Stimulated activated naive CD8-positive, alpha-beta T cell treated with anti-CD3 and anti-CD28 coated beads, Interleukin-15, Interleukin-2, amounts not matched to agents 100 ng/mL and 50 ng/mL, for 24 hours (primary cell): ENCODE results near the gene PALLD.

ENCODE experiments used
- H3K27ac Mint-ChIP-seq: one replicate; pipeline ENCODE4 v1.8.0; 2021; ENCODE audit warnings: mild to moderate bottlenecking, mixed read lengths
- H3K27me3 Mint-ChIP-seq: one replicate; pipeline ENCODE4 v1.8.0; 2021; ENCODE audit warnings: mixed read lengths
- H3K36me3 Mint-ChIP-seq: one replicate; pipeline ENCODE4 v1.8.0; 2021; ENCODE audit warnings: low read depth, mixed read lengths
- H3K4me1 Mint-ChIP-seq: one replicate; pipeline ENCODE4 v1.8.0; 2021; ENCODE audit warnings: low read depth, mixed read lengths
- H3K4me3 Mint-ChIP-seq: one replicate; pipeline ENCODE4 v1.8.0; 2021; ENCODE audit warnings: mild to moderate bottlenecking, mixed read lengths
- H3K9me3 Mint-ChIP-seq: one replicate; pipeline ENCODE4 v1.8.0; 2021; ENCODE audit warnings: mixed read lengths

Gene PALLD

DNA sequence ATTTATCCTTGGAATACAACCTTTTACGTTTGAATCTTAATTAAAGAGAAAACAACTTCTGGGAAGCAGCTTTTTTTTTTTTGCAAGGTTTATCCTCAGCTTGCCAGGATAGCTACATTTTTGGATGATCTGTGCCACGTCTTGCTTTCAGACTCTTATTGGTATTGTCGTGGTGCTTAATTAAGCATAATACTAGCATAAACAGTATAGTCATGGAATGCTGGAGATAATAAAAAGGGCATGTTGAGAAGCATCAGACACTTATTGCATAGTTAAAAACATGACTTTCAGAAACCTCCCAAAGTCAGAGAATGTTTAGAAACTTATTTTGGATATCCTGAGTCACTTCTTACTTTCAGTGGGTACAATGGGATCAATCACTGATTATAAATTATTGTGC lies 77.0 kb downstream of the PALLD start:
- Mint-ChIP-seq H3K4me1 (peaks cover 35% of the 10 kb centered on the region), H3K4me3 (no peak overlapping the region), H3K27ac (no peak overlapping the region), H3K27me3 (peaks cover 6% of the 10 kb centered on the region), H3K36me3 (no peaks in the 10 kb centered on the region), H3K9me3 (no peaks in the 10 kb centered on the region)

DNA sequence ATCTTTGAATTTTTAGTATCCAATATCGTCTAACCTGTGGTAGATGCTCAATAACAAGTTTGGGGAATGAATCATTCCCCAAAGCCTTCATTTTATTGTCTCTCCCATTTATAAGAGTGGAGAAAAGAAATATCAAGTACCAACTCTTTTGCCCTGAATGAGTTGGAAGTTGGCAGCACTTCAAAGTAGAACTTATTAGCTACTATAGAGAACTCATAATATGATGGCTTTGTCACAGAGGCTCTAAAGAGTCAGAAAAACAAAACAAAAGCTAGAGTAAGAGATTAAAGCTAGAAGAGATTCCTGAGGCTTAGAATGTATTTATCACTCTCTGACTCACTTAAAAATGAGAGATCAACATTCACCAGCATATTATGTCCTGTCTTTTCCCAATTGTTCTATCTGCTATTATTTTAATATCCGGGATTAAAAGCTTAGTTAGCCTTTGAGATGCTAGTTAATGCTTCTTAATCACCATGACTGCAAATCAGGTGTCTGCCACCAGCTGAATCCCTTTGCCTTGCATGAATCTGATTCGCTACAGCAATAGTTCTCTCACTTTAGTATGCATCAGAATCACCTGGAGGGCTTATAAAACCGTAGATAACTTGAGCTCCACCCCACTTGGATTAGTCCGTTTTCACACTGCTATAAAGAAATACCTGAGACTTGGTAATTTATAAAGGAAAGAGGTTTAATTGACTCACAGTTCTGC lies 77.9 kb downstream of the PALLD start:
- H3K27ac Mint-ChIP-seq = no peak overlapping the region
- H3K4me3 Mint-ChIP-seq = no peak overlapping the region
- H3K4me1 Mint-ChIP-seq = peaks cover 26% of the 10 kb centered on the region
- no peaks in the 10 kb centered on the region for H3K9me3 Mint-ChIP-seq
- peaks cover 7% of the 10 kb centered on the region for H3K27me3 Mint-ChIP-seq
- no peaks in the 10 kb centered on the region for H3K36me3 Mint-ChIP-seq

DNA sequence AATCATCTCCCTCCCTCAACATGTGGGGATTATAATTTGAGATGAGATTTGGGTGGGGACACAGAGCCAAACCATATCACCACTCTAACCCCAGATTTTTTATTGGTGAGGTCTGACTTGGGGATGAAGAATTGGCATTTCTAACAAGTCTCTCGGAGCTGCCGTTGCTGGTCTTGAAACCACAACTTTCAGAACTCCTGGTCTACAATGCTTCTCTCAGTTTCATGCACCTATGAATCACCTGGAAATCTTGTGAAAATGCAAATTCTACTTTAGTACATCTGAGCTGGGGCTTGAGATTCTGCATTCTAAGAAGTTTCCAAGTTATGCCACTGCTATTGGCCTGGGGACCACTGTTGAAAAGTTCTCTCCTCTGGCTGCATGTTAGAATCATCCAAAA lies 78.6 kb downstream of the PALLD start:
- H3K9me3 Mint-ChIP-seq = no peaks in the 10 kb centered on the region
- H3K4me3 Mint-ChIP-seq = no peak overlapping the region
- no peaks in the 10 kb centered on the region for H3K36me3 Mint-ChIP-seq
- peaks cover 11% of the 10 kb centered on the region for H3K27me3 Mint-ChIP-seq
- H3K4me1 Mint-ChIP-seq = peaks cover 24% of the 10 kb centered on the region
- H3K27ac Mint-ChIP-seq = no peak overlapping the region

DNA sequence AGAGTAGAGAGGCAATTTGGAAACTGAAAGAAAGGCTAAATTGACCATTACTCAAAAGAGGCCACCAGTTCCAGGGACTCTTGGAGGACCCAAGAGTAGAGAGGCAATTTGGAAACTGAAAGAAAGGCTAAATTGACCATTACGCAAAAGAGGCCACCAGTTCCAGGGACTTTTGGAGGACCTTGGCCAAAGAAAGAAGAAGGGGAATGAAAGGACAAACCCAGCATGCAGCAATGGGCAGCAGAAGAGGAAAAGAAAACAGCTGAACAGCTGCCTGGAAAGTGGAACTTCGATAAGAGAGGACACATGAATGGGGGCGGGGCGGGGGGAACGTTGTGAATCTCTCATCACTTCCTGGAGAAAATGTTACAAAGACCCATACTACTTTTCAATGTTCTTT lies 80.8 kb downstream of the PALLD start:
- Mint-ChIP-seq H3K27me3 (peaks cover 24% of the 10 kb centered on the region), H3K4me3 (no peak overlapping the region), H3K9me3 (peaks cover 5% of the 10 kb centered on the region), H3K36me3 (no peaks in the 10 kb centered on the region), H3K4me1 (peaks cover 22% of the 10 kb centered on the region), H3K27ac (no peak overlapping the region)

DNA sequence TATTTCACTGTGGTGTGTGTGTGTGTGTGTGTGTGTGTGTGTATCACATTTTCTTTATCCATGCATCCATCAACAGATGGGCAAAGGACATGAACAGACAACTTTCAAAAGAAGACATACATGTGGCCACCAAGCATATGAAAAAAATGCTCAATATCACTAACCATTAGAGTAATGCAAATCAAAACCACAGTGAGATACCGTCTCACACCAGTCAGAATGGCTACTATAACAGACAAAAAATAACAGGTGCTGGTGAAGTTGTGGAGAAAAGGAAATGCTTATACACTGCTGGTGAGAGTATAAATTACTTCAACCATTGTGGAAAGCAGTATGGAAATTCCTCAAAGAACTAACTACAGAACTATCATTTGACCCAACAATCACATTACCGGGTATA lies 83.4 kb downstream of the PALLD start:
- Mint-ChIP-seq H3K27me3 (peaks cover 27% of the 10 kb centered on the region), H3K4me1 (peaks cover 7% of the 10 kb centered on the region), H3K36me3 (no peaks in the 10 kb centered on the region), H3K4me3 (no peak overlapping the region), H3K27ac (no peak overlapping the region), H3K9me3 (peaks cover 5% of the 10 kb centered on the region)

DNA sequence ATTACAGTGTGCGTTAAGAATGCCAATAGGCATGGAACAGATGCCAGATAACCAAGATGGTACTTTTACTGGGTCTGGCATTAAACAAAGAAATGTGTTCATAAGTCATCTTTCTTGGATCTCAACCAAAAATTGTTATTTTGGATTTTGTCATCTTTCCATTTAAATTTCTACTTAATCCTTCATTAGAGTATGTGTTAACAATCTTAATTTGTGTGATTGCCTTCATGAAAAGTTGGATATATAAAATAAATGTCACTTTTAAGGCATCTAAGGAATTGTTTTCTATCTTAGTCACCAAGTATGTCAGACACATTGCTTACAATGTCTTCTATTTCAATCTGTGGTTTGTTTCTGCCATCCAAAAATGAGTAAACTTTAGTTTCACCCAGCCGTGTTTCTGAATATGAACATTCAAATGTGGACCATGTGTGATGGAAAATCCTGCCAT lies 87.5 kb downstream of the PALLD start:
- Mint-ChIP-seq H3K4me3 (no peak overlapping the region), H3K36me3 (no peaks in the 10 kb centered on the region), H3K4me1 (peaks cover 5% of the 10 kb centered on the region), H3K27me3 (peaks cover 38% of the 10 kb centered on the region), H3K27ac (no peak overlapping the region), H3K9me3 (peaks cover 5% of the 10 kb centered on the region)

DNA sequence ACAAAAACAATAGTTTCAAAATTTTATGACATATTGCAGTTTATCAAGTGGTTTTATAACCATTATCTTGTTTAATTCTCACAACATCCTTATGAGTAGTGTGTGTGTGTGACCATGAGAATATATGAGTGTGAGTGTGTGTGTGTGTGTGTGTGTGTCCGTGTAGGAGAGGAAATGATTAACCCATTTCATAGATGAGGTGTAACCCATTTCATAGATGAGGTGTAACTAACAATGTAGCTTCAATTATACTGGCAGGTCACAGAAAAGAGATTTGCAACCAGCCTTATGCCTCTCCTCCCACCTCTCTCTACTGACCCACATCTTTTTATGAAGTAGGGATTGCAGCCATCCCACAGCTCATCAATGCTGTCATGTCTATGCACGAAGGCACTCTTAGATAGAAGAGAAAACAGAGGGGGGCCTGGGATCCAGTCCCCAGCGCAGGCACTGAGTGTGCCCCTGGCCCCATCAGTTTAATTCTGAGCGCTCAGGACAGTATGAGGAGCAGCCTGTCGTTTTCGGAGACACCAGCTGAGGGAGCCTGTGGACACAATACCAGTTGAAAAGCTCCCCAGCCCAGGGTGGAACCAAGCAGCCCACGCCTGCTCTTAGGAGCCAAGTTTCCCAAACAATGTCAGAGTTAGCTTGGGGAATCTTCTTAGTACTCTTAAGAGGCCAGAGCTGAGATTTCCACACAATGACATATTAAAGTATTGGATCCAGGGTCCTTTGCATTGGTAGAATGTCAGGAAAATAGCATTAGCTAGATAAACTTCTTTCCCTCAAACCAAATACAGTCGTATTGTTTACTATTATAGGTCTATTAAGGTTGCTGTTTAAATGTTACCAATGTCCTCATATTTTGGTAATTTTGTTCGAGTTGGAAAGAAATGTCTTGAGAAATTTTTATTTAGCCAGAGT lies 88.6 kb downstream of the PALLD start:
- H3K36me3 Mint-ChIP-seq = no peaks in the 10 kb centered on the region
- H3K4me3 Mint-ChIP-seq = no peak overlapping the region
- H3K27me3 Mint-ChIP-seq = peaks cover 40% of the 10 kb centered on the region
- peaks cover 5% of the 10 kb centered on the region for H3K4me1 Mint-ChIP-seq
- peaks cover 5% of the 10 kb centered on the region for H3K9me3 Mint-ChIP-seq
- H3K27ac Mint-ChIP-seq = no peak overlapping the region

DNA sequence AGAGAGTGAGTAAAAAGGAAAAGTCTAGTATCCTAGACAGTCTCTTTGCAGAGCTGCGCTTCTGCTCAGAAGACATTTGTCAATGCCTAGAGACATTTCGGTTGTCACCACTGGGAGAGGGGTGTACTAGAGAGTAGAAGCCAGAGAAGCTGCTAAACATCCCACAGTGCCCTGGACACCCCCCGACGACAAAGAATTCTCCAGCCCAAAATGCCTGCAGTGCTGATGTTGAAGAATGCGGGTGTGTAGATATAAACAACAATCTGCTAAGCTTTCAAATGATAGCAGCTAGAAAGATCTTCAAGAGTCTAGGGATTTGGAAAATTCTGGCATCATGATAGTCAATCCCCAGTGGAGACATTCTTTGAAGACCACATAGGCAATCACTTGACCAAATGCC lies 90.1 kb downstream of the PALLD start:
- no peak overlapping the region for H3K4me3 Mint-ChIP-seq
- H3K36me3 Mint-ChIP-seq = no peaks in the 10 kb centered on the region
- no peak overlapping the region for H3K27ac Mint-ChIP-seq
- H3K27me3 Mint-ChIP-seq = peaks cover 40% of the 10 kb centered on the region
- H3K9me3 Mint-ChIP-seq = no peaks in the 10 kb centered on the region
- H3K4me1 Mint-ChIP-seq = peaks cover 5% of the 10 kb centered on the region

DNA sequence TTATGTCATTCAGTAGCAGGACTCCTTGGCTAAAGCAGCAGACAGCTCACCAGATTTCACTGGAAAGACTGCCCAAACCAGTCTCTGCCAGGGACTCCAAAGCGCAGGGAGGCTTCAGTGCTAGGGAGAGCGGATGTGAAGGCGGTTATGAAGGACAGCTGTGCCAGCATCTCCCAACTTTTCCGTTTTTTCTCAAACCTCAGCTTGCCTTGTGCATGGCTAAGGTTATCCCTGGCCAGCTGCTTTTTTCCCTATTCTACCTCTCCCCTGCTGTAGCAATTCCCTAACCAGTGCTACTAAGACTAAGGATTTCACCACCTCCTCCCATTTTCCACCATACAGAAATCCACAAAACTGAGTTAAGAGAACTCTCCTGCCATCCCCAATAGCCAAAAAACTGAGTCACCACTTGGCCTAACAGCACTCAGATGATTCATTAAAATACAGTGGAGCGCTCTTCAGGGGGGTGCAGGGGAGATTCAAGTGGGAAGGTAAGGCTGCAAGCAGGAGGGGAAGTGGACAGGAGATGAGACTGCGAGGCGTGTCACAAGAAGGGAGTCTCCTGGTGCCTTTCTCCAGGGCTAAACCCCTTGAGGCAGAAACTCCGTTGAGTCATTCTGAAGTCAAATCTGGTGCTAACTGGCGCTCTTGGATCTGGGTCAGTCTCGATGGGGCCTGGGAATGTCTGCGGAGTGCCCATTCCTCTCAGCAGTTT lies 90.7 kb downstream of the PALLD start:
- no peak overlapping the region for H3K4me3 Mint-ChIP-seq
- H3K4me1 Mint-ChIP-seq = peaks cover 5% of the 10 kb centered on the region
- no peaks in the 10 kb centered on the region for H3K36me3 Mint-ChIP-seq
- no peaks in the 10 kb centered on the region for H3K9me3 Mint-ChIP-seq
- H3K27me3 Mint-ChIP-seq = peaks cover 33% of the 10 kb centered on the region
- no peak overlapping the region for H3K27ac Mint-ChIP-seq

DNA sequence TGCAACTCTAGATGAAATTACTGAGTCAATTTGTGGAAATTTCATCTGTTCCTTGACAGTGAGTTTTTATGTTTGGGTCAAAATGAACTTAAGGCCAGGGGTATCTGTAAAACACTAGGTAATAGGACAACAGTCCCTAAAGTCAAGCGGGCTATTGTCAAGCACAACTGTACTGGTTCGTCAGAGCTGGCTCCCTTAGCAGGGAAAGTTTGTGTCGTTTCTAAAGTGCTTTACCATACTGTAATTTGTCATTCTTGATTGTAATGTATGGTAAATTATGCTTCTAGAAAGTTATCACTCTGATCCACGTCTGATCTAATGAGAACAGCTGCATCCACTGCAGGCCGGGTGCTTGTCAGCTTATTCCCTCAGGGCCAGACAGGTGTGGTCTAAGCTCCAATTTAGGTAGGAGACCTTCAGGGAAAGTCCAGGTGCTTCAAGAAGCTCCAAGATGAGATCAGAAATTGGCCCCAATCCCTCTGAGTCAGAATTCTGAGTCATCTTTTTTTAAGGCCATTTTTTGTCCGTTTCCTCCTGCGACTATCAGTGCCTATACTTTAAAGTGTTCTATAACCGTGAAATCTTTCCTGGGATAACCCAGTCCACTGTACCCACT lies 92.2 kb downstream of the PALLD start:
- no peaks in the 10 kb centered on the region for H3K9me3 Mint-ChIP-seq
- no peak overlapping the region for H3K27ac Mint-ChIP-seq
- H3K4me3 Mint-ChIP-seq = no peak overlapping the region
- peaks cover 32% of the 10 kb centered on the region for H3K27me3 Mint-ChIP-seq
- H3K4me1 Mint-ChIP-seq = peaks cover 5% of the 10 kb centered on the region
- H3K36me3 Mint-ChIP-seq = no peaks in the 10 kb centered on the region

DNA sequence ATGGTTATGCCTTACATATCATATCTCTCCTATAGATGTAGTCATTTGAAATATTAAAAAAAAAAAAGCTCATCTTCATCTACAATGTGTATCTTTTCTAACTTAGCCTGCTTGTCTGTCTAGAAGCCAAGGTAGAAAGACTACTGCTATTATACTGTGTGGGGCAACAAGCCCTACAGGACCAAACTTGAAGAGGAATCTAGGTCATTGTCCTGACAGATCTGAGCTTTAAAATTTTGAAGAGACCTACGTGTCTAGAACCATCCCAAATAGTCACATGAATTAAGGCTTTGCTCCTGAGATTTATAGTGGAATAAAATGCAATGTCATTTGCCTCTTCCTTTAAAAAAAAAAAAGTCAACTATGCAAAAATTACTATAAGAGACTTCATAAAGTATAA lies 95.8 kb downstream of the PALLD start:
- no peaks in the 10 kb centered on the region for H3K36me3 Mint-ChIP-seq

DNA sequence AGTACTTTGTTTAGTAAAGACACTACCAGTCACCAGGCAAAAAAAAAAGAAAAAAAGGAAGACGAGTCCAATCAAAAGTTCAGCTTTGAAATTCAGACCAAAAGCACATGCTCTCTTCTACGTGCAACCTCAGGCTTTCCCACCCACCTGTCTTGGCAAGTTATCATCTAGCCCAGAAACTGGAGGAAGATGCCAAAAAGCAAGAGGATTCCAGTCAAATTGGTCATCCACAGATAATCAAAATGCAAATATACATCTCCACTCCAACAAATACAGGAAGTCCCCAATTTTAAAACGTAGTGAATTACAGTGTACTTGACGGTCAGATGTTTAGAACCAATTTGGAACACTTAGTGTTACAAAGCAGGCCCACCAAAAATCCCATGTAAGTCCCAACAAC lies 96.5 kb downstream of the PALLD start:
- no peak overlapping the region for H3K27ac Mint-ChIP-seq
- no peaks in the 10 kb centered on the region for H3K4me1 Mint-ChIP-seq
- H3K9me3 Mint-ChIP-seq = no peaks in the 10 kb centered on the region
- no peaks in the 10 kb centered on the region for H3K36me3 Mint-ChIP-seq
- no peak overlapping the region for H3K4me3 Mint-ChIP-seq
- peaks cover 13% of the 10 kb centered on the region for H3K27me3 Mint-ChIP-seq

More for the DNA sequence above, 95.8 kb downstream of the PALLD start:
- Mint-ChIP-seq H3K4me1 (no peaks in the 10 kb centered on the region), H3K9me3 (no peaks in the 10 kb centered on the region), H3K4me3 (no peak overlapping the region), H3K27ac (no peak overlapping the region), H3K27me3 (peaks cover 17% of the 10 kb centered on the region)

DNA sequence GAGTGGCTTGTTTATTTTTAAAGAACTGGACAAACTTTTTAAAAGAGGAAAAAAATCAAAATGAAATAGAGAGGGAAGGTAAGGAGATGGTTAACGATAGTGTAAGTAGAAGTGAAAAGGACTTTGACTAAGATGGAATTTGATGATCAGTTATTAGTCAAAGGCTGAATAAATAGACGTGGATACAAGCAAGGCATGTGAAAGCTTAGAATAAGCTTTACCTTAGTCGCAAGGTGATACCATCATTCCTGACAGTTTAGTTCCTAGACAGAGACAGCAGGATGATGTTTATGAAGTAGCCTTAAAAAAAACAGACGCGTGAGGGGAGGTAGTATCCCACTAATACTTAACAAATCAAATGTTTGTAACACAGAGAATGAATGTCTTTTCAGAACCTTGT lies 97.3 kb downstream of the PALLD start:
- H3K4me3 Mint-ChIP-seq = no peak overlapping the region
- H3K36me3 Mint-ChIP-seq = no peaks in the 10 kb centered on the region
- H3K27me3 Mint-ChIP-seq = peaks cover 13% of the 10 kb centered on the region
- no peak overlapping the region for H3K27ac Mint-ChIP-seq
- no peaks in the 10 kb centered on the region for H3K9me3 Mint-ChIP-seq
- H3K4me1 Mint-ChIP-seq = no peaks in the 10 kb centered on the region

DNA sequence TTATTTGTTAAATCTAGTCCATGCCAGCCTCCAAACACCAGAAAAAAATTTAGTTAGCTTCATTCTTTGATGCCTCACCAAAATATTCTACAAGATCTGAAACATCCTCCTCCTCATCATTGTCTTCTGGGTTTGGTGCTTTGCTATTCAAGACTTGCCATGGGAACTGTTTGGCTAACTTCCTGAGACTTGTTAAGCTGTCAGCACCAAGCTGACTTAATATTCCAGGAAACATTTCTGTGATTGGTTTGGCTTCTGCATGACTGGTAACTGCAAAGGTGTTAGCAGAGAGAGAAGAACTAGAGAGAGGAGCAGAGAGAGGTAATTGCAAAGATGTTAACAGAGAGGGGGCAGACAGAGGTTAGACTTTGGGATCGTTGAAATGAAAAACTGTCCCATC lies 101.3 kb downstream of the PALLD start:
- Mint-ChIP-seq H3K36me3 (no peaks in the 10 kb centered on the region), H3K4me1 (no peaks in the 10 kb centered on the region), H3K27me3 (peaks cover 3% of the 10 kb centered on the region), H3K27ac (no peak overlapping the region), H3K9me3 (no peaks in the 10 kb centered on the region), H3K4me3 (no peak overlapping the region)
